Neural cell (in vitro differentiated cells): ENCODE results near the gene PSPH.
"Not testable (repeated sequence)": the region's sequence is repeated elsewhere in the genome, so short reads cannot be mapped to it uniquely, and the experiment has no call there.

Experiments used
- CTCF ChIP-seq: fragments of 450-650 bp; IDR thresholded peaks from 2 replicates; pipeline ENCODE4 v1.5.1; 2014; ENCODE audit warnings: antibody characterized with exemption, mild to moderate bottlenecking, moderate library complexity; ENCODE audit not compliant: poor library complexity, severe bottlenecking
- EZH2 ChIP-seq: fragments of 200-600, 300-800 bp; shearing (Covaris generic), sonication (generic); IDR thresholded peaks from 2 replicates; pipeline ENCODE4 v1.6.1; 2014; ENCODE audit warnings: antibody characterized with exemption, low read length, borderline replicate concordance, mild to moderate bottlenecking; ENCODE audit not compliant: insufficient read depth, poor library complexity, severe bottlenecking
- MXI1 ChIP-seq: fragments of 450-650 bp; conservative IDR thresholded peaks from 2 replicates; pipeline ENCODE4 v1.6.1; 2014; ENCODE audit warnings: antibody characterized with exemption, mild to moderate bottlenecking; ENCODE audit not compliant: poor library complexity, severe bottlenecking
- POLR2AphosphoS5 ChIP-seq: IDR thresholded peaks from 2 replicates; pipeline ENCODE4 v1.6.1; 2012
- RAD21 ChIP-seq: fragments of 450-650 bp; conservative IDR thresholded peaks from 2 replicates; pipeline ENCODE4 v1.6.1; 2014; ENCODE audit warnings: antibody characterized with exemption, mild to moderate bottlenecking, moderate library complexity
- SMC3 ChIP-seq: fragments of 450-650 bp; conservative IDR thresholded peaks from 2 replicates; pipeline ENCODE4 v1.6.1; 2014; ENCODE audit warnings: antibody characterized with exemption, mild to moderate bottlenecking, moderate library complexity; ENCODE audit not compliant: poor library complexity
- TAF1 ChIP-seq: IDR thresholded peaks from 2 replicates; pipeline ENCODE4 v1.6.1; 2012; ENCODE audit warnings: low read depth

DNA sequence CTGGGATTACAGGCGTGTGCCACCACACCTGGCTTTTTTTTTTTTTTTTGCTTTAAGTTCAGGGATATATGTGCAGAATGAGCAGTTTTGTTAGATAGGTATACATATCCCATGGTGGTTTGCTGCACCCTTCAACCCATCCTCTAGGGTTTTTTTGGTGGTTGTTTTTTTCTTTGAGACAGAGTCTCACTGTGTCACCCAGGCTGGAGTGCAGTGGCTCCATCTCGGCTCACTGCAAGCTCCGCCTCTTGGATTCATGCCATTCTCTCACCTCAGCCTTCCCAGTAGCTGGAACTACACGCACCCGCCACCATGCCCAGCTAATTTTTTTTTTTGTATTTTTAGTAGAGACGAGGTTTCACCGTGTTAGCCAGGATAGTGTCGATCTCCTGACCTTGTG is 2.5 kb downstream of the PSPH start:
- not testable (repeated sequence) for TF ChIP-seq CTCF, MXI1, TAF1, SMC3, POLR2AphosphoS5, EZH2, RAD21
